ENCODE measurements around the gene BNIP1. TPM values are rescaled to one million over a fixed set of nuclear protein-coding genes. Genes with fewer than 3 reads are reported as not detected.

BNIP1 gene
- total and polyA plus RNA-seq, 8 donors, result 3.6 to 28.0 (median 13.4) TPM; not detected in 1

DNA sequence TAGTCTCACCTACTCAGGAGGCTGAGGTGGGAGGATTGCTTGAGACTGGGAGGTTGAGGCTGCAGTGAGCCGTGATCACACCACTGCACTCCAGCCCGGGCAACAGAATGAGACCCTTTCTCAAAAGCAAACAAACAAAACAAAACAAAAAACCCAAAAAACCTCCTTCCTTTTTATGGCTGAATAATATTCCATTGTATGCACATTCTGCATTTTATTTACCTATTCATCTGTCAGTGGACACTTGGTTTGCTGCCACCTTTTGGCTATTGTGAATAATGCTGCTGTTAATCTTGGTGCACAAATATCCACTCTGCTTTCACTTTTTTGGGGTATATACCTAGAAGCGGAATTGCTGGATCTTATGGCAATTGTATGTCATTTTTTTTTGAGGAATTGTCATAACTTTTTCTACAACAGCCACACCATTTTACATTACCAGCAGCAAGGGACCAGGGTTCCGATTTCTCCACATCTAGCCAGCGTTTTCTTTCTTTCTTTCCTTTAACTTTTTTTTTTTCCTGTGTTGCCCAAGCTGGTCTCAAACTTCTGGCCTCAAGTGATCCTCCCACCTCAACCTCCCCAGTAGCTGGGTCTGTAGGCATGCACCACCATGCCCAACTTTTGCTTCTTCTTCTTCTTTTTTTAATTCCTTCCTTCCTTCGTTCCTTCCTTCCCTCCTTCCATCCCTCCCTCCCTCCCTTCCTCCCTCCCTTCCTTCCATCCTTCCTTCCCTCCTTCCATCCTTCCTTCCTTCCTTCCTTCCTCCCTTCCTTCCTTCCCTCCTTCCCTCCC lies 60.1 kb downstream of the BNIP1 start:
- Histone ChIP-seq H3K4me1 (peaks cover 0 to 9% (median 2%) of the 10 kb centered on the region in 4 donors), H3K9me3 (peaks cover 5 to 15% (median 13%) of the 10 kb centered on the region in 4 donors), H3K27ac (no peak overlapping the region), H3K27me3 (peaks cover 0 to 91% (median 19%) of the 10 kb centered on the region in 3 donors), H3K36me3 (no peaks in the 10 kb centered on the region), H3K4me3 (no peak overlapping the region)
- DNase-seq, result peak in 1 of 2 donors; percentile 27
- 82 to 92% (median 90%) methylated on average over 6 of the region's 6 CpGs for WGBS, 5 donors
- intact Hi-C loops (cut with DNase I; ENCODE audit: low total_unique reads), result no loop called here
- no peak for TF ChIP-seq POLR2A (IDR thresholded peaks at IDR 0.05)
- no peak for TF ChIP-seq POLR2AphosphoS5 (IDR thresholded peaks at IDR 0.05)
- TF ChIP-seq EP300 (IDR thresholded peaks at IDR 0.05), result no peak
- peak in 4 of 7 experiments; percentile 35 to 47 (median 40) for TF ChIP-seq CTCF (IDR thresholded peaks at IDR 0.05)

- TF ChIP-seq POLR2A (IDR thresholded peaks at IDR 0.05) (no peak), CTCF (IDR thresholded peaks at IDR 0.05) (no peak), POLR2AphosphoS5 (IDR thresholded peaks at IDR 0.05) (no peak), EP300 (IDR thresholded peaks at IDR 0.05) (no peak)
- H3K36me3 ChIP-seq, result no peaks in the 10 kb centered on the region
- DNase-seq, result no peak
- intact Hi-C loops (cut with DNase I; ENCODE audit: low total_unique reads), result no loop called here
- 62 to 71% (median 65%) methylated on average over 6 of the region's 6 CpGs for WGBS, 5 donors
- H3K27me3 ChIP-seq, result peaks cover 0 to 91% (median 19%) of the 10 kb centered on the region in 3 donors
- no peak overlapping the region for H3K27ac ChIP-seq
- H3K4me1 ChIP-seq, result peaks cover 0 to 9% (median 2%) of the 10 kb centered on the region in 4 donors
- no peak overlapping the region for H3K4me3 ChIP-seq
- H3K9me3 ChIP-seq, result no peaks in the 10 kb centered on the region
Observed at GRCh38 chr5:173205916-173206315, 61.6 kb downstream of the BNIP1 start.

- 83 to 94% (median 90%) methylated on average over 7 of the region's 7 CpGs for WGBS, 5 donors
- no peak for TF ChIP-seq EP300 (IDR thresholded peaks at IDR 0.05)
Observed at GRCh38 chr5:173208296-173208695, 64.0 kb downstream of the BNIP1 start.

GRCh38 chr5:173210877-173211276 lies 66.5 kb downstream of the BNIP1 start:
- no peak overlapping the region for H3K4me3 ChIP-seq
- no peak for DNase-seq
- peaks cover 0 to 59% (median 3%) of the 10 kb centered on the region in 3 donors for H3K27me3 ChIP-seq
- no peak overlapping the region for H3K27ac ChIP-seq
- H3K4me1 ChIP-seq, result no peaks in the 10 kb centered on the region
- WGBS, 5 donors, result 83 to 97% (median 91%) methylated on average over 6 to 8 of the region's 8 CpGs
- H3K36me3 ChIP-seq, result no peaks in the 10 kb centered on the region
- TF ChIP-seq POLR2A (IDR thresholded peaks at IDR 0.05), result no peak
- no peak for TF ChIP-seq CTCF (IDR thresholded peaks at IDR 0.05)
- TF ChIP-seq POLR2AphosphoS5 (IDR thresholded peaks at IDR 0.05), result no peak
- TF ChIP-seq EP300 (IDR thresholded peaks at IDR 0.05), result no peak
- intact Hi-C loops (cut with DNase I; ENCODE audit: low total_unique reads), result no loop called here
- H3K9me3 ChIP-seq, result no peaks in the 10 kb centered on the region

More at GRCh38 chr5:173208296-173208695, 64.0 kb downstream of the BNIP1 start:
- Histone ChIP-seq H3K36me3 (no peaks in the 10 kb centered on the region), H3K4me1 (no peaks in the 10 kb centered on the region), H3K27ac (no peak overlapping the region), H3K4me3 (no peak overlapping the region), H3K9me3 (no peaks in the 10 kb centered on the region), H3K27me3 (peaks cover 0 to 84% (median 4%) of the 10 kb centered on the region in 3 donors)
- intact Hi-C loops (cut with DNase I; ENCODE audit: low total_unique reads), result no loop called here
- DNase-seq, result no peak

DNA sequence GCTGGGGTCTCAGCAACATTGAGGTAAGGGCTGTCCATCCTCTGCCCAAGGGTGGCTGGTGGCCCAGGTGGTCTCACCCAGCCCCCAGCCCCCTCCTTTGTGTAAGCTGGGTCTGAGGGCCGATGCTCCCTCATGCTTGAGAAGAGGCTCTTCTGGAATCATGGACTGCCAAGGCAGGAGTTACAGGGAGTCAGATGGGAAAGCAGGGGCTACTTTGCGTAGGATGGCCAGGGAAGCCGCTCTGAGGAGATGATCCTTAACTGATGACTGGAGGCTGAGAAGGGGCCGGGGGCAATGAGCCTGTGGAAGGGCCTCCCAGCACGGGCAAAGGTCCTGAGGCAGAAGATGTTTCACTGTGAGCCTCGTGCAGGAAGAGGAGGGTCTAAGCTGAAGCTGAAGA lies 67.0 kb downstream of the BNIP1 start:
- TF ChIP-seq CTCF (IDR thresholded peaks at IDR 0.05), result no peak
- no peak for TF ChIP-seq POLR2A (IDR thresholded peaks at IDR 0.05)
- no peak for TF ChIP-seq POLR2AphosphoS5 (IDR thresholded peaks at IDR 0.05)
- TF ChIP-seq EP300 (IDR thresholded peaks at IDR 0.05), result no peak
- Histone ChIP-seq H3K9me3 (no peaks in the 10 kb centered on the region), H3K27ac (no peak overlapping the region), H3K4me3 (no peak overlapping the region), H3K27me3 (peaks cover 0 to 55% (median 0%) of the 10 kb centered on the region in 3 donors), H3K4me1 (no peaks in the 10 kb centered on the region), H3K36me3 (no peaks in the 10 kb centered on the region)
- intact Hi-C loops (cut with DNase I; ENCODE audit: low total_unique reads), result no loop called here
- no peak for DNase-seq
- 71 to 83% (median 79%) methylated on average over 6 of the region's 6 CpGs for WGBS, 5 donors
